ENCODE measurements around the gene GSN.

GSN gene

DNA sequence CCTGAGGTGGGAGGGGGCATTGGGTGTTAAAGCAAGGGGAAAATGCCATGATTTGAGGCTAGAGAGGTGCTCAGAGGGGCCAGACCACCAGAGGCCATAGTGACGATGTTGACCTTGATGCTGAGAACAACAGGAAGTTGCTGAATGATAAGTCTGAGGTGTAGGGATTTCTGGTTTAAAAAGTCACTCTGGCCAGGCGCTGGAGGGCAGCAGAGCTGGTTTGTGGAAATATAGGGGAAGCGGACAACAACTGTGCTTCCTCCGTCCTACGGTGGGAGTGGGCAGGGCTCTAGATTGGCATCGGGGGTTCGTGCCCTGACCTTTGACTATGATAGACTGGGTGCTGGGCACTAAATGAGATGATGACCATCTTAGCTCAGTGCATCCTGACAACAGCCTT lies 57.4 kb downstream of the GSN start:
- H4K20me1 ChIP-seq (ENCODE audit: insufficient read depth): no peaks in the 10 kb centered on the region
- H3K79me2 ChIP-seq (ENCODE audit: insufficient read depth, low read depth): no peaks in the 10 kb centered on the region
- H3K4me2 ChIP-seq: no peak overlapping the region
- no peak overlapping the region for H3K4me3 ChIP-seq (IDR thresholded peaks at IDR 0.05; ENCODE audit: insufficient read depth, low read depth, low read length)
- H3K9ac ChIP-seq: no peak overlapping the region
- H3K4me1 ChIP-seq (ENCODE audit: low read depth, poor library complexity, severe bottlenecking): no peaks in the 10 kb centered on the region
- TF ChIP-seq, protein P1, sequence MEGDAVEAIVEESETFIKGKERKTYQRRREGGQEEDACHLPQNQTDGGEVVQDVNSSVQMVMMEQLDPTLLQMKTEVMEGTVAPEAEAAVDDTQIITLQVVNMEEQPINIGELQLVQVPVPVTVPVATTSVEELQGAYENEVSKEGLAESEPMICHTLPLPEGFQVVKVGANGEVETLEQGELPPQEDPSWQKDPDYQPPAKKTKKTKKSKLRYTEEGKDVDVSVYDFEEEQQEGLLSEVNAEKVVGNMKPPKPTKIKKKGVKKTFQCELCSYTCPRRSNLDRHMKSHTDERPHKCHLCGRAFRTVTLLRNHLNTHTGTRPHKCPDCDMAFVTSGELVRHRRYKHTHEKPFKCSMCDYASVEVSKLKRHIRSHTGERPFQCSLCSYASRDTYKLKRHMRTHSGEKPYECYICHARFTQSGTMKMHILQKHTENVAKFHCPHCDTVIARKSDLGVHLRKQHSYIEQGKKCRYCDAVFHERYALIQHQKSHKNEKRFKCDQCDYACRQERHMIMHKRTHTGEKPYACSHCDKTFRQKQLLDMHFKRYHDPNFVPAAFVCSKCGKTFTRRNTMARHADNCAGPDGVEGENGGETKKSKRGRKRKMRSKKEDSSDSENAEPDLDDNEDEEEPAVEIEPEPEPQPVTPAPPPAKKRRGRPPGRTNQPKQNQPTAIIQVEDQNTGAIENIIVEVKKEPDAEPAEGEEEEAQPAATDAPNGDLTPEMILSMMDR (conservative IDR thresholded peaks at IDR 0.05; ENCODE audit: low read depth, low read length): no peak
- no peaks in the 10 kb centered on the region for H3K36me3 ChIP-seq (ENCODE audit: insufficient read depth)
- no peaks in the 10 kb centered on the region for H3K27me3 ChIP-seq (ENCODE audit: insufficient read depth, low read depth)
- no peak overlapping the region for H2AFZ ChIP-seq (ENCODE audit: low read depth)
- no peak overlapping the region for H3K27ac ChIP-seq

DNA sequence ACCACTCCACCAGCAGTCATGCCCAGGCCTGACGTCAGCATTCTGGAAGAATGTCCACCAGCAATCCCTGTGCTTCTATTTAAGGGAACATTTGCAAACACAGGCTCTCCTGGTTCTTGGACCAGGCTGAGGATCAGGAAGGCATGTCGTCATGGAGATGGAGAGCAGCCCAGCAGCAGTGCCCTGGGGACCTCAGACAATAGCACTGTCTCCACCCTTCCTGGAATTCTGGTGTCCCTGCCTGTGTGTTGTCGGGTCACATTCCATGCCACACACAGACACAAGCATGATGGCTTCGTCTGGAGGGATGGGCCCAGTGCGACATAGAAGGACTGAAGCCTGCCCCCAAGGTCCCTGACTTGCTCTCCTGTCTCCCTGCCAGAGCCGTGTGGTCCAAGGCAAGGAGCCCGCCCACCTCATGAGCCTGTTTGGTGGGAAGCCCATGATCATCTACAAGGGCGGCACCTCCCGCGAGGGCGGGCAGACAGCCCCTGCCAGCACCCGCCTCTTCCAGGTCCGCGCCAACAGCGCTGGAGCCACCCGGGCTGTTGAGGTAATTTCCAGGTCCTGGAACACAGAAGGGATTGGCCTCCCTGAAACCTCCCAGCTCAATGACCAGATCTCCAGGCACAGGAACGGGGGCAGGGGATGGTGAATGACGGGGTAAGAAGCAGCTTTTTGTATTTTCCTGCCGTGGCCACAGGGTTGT lies 58.3 kb downstream of the GSN start:
- Histone ChIP-seq H2AFZ (ENCODE audit: low read depth) (no peak overlapping the region), H3K4me3 (IDR thresholded peaks at IDR 0.05; ENCODE audit: insufficient read depth, low read depth, low read length) (no peak overlapping the region), H3K36me3 (ENCODE audit: insufficient read depth) (no peaks in the 10 kb centered on the region), H4K20me1 (ENCODE audit: insufficient read depth) (no peaks in the 10 kb centered on the region), H3K9ac (no peak overlapping the region), H3K27ac (no peak overlapping the region), H3K4me1 (ENCODE audit: low read depth, poor library complexity, severe bottlenecking) (no peaks in the 10 kb centered on the region), H3K79me2 (ENCODE audit: insufficient read depth, low read depth) (no peaks in the 10 kb centered on the region), H3K27me3 (ENCODE audit: insufficient read depth, low read depth) (no peaks in the 10 kb centered on the region), H3K4me2 (no peak overlapping the region)
- TF ChIP-seq, protein P1 (conservative IDR thresholded peaks at IDR 0.05; ENCODE audit: low read depth, low read length): no peak

DNA sequence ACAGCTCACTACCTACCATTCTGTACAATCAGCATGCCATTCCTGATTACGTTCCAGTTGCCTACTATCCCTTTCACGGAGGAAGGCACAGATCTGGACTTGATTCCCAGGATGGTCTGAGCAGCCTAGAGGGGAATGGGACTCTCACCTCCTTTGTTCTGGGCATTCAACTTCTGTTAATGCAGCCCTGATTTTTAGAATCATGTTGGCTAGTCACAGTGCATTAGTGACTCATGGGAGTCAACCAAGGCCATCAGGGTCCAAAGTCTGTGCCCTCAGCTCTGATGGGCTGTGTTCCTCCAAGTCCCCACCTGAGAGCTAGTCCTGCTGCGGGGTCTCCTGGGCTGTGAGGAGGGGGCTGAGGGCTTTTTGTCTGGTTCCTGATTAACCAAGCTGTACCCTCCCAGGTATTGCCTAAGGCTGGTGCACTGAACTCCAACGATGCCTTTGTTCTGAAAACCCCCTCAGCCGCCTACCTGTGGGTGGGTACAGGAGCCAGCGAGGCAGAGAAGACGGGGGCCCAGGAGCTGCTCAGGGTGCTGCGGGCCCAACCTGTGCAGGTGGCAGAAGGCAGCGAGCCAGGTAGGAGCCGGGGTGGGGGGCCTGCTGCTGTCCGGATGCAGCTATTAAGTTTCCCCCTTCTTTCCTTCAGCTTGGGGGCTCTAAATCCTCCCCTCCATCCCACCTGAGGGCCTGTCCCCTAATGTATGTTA lies 59.1 kb downstream of the GSN start:
- Histone ChIP-seq H3K79me2 (ENCODE audit: insufficient read depth, low read depth) (no peaks in the 10 kb centered on the region), H2AFZ (ENCODE audit: low read depth) (no peak overlapping the region), H3K4me1 (ENCODE audit: low read depth, poor library complexity, severe bottlenecking) (no peaks in the 10 kb centered on the region), H3K36me3 (ENCODE audit: insufficient read depth) (no peaks in the 10 kb centered on the region), H4K20me1 (ENCODE audit: insufficient read depth) (no peaks in the 10 kb centered on the region), H3K9ac (no peak overlapping the region), H3K4me2 (no peak overlapping the region), H3K27me3 (ENCODE audit: insufficient read depth, low read depth) (no peaks in the 10 kb centered on the region), H3K27ac (no peak overlapping the region), H3K4me3 (IDR thresholded peaks at IDR 0.05; ENCODE audit: insufficient read depth, low read depth, low read length) (no peak overlapping the region)
- TF ChIP-seq, protein P1 (conservative IDR thresholded peaks at IDR 0.05; ENCODE audit: low read depth, low read length): no peak

DNA sequence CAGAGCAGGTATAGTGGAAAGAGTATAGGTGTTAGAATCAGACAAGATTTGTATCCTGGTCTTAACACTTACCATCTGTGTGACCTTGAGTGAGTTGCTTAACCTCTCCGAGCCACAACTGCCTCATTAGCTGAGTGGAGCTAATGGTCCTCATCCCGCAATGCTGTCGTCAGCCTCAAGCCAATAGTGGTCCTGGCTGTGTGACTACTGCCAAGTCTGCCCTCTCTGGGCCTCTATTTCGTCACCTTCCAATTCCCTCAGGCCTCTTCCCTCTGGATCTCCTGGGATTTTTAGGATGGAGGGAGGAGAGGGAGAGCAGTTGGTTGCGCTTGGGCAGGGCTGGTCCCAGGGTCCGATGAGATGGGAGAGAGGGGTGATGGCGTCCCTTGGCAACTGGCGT lies 60.5 kb downstream of the GSN start:
- no peaks in the 10 kb centered on the region for H3K4me1 ChIP-seq (ENCODE audit: low read depth, poor library complexity, severe bottlenecking)
- no peaks in the 10 kb centered on the region for H3K27me3 ChIP-seq (ENCODE audit: insufficient read depth, low read depth)
- no peak overlapping the region for H3K4me3 ChIP-seq (IDR thresholded peaks at IDR 0.05; ENCODE audit: insufficient read depth, low read depth, low read length)
- H3K79me2 ChIP-seq (ENCODE audit: insufficient read depth, low read depth): no peaks in the 10 kb centered on the region
- TF ChIP-seq, protein P1 (conservative IDR thresholded peaks at IDR 0.05; ENCODE audit: low read depth, low read length): no peak
- no peak overlapping the region for H3K4me2 ChIP-seq
- no peaks in the 10 kb centered on the region for H3K36me3 ChIP-seq (ENCODE audit: insufficient read depth)
- no peak overlapping the region for H3K27ac ChIP-seq
- no peak overlapping the region for H3K9ac ChIP-seq
- H2AFZ ChIP-seq (ENCODE audit: low read depth): no peak overlapping the region
- no peaks in the 10 kb centered on the region for H4K20me1 ChIP-seq (ENCODE audit: insufficient read depth)

All from KMS-11 (cell line).